ENCODE data around the gene HECTD4.

- TF ChIP-seq, protein P1, sequence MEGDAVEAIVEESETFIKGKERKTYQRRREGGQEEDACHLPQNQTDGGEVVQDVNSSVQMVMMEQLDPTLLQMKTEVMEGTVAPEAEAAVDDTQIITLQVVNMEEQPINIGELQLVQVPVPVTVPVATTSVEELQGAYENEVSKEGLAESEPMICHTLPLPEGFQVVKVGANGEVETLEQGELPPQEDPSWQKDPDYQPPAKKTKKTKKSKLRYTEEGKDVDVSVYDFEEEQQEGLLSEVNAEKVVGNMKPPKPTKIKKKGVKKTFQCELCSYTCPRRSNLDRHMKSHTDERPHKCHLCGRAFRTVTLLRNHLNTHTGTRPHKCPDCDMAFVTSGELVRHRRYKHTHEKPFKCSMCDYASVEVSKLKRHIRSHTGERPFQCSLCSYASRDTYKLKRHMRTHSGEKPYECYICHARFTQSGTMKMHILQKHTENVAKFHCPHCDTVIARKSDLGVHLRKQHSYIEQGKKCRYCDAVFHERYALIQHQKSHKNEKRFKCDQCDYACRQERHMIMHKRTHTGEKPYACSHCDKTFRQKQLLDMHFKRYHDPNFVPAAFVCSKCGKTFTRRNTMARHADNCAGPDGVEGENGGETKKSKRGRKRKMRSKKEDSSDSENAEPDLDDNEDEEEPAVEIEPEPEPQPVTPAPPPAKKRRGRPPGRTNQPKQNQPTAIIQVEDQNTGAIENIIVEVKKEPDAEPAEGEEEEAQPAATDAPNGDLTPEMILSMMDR (conservative IDR thresholded peaks at IDR 0.05 in 1 of 2, IDR thresholded peaks at IDR 0.05 in 1 of 2; ENCODE audit: extremely low read depth in 1 of 2, insufficient read depth in 1 of 2, low read depth in 1 of 2, low read length in 2 of 2), result no peak
- no peak for TF ChIP-seq EZH2 (IDR thresholded peaks at IDR 0.05; ENCODE audit: borderline replicate concordance, low read length)
Measured at GRCh38 chr12:112409064-112409905, 27.1 kb upstream of the HECTD4 start, which contains the start of gene RPL6.
